WERI-Rb-1 (cell line): Measurements from ENCODE around the gene TTLL1.

ENCODE experiments used
- DNase-seq: peaks from one replicate; pipeline ENCODE4 v3.0.0-alpha.2; 2020
- H3K27ac ChIP-seq: fragments of 250-450 bp; sonication (Bioruptor Pico); 2 replicates; pipeline ENCODE4 v1.5.1; 2020; ENCODE audit warnings: mild to moderate bottlenecking, moderate library complexity
- H3K27me3 ChIP-seq: fragments of 250-450 bp; sonication (Bioruptor Pico); 2 replicates; pipeline ENCODE4 v1.5.1; 2021; ENCODE audit warnings: mild to moderate bottlenecking, low read depth, moderate library complexity; ENCODE audit not compliant: insufficient read depth, severe bottlenecking
- H3K36me3 ChIP-seq: fragments of 250-450 bp; sonication (Bioruptor Pico); 2 replicates; pipeline ENCODE4 v1.5.1; 2020; ENCODE audit warnings: mild to moderate bottlenecking, moderate library complexity
- H3K4me3 ChIP-seq: 2 replicates; pipeline ENCODE4 v1.5.1; 2011; ENCODE audit warnings: low read depth, mild to moderate bottlenecking, control low read depth, low read length
- H3K9me3 ChIP-seq: fragments of 250-450 bp; sonication (Bioruptor Pico); 2 replicates; pipeline ENCODE4 v1.5.1; 2021; ENCODE audit warnings: mild to moderate bottlenecking, moderate library complexity; ENCODE audit not compliant: severe bottlenecking
- CTCF ChIP-seq: IDR thresholded peaks from 2 replicates; pipeline ENCODE4 v1.5.1; 2011; ENCODE audit warnings: low read depth, mild to moderate bottlenecking, control low read depth, inconsistent platforms, low read length

Gene TTLL1

GRCh38 chr22:43077121-43077877, 11.9 kb downstream of the TTLL1 start:
- Histone ChIP-seq H3K4me3 (no peak overlapping the region), H3K36me3 (no peaks in the 10 kb centered on the region), H3K9me3 (no peaks in the 10 kb centered on the region), H3K27ac (peak overlapping the region; percentile 39), H3K27me3 (no peaks in the 10 kb centered on the region)
- TF ChIP-seq CTCF: no peak
- peak; percentile 72 for DNase-seq

GRCh38 chr22:43066844-43067385, 22.3 kb downstream of the TTLL1 start:
- H3K36me3 ChIP-seq: no peaks in the 10 kb centered on the region
- no peak overlapping the region for H3K4me3 ChIP-seq
- H3K9me3 ChIP-seq: no peaks in the 10 kb centered on the region
- no peak for DNase-seq
- H3K27me3 ChIP-seq: no peaks in the 10 kb centered on the region
- TF ChIP-seq CTCF: no peak
- no peak overlapping the region for H3K27ac ChIP-seq

GRCh38 chr22:43066134-43066533, 23.1 kb downstream of the TTLL1 start:
- no peak overlapping the region for H3K27ac ChIP-seq
- no peak for DNase-seq

GRCh38 chr22:43060183-43060582, 29.0 kb downstream of the TTLL1 start:
- H3K27me3 ChIP-seq: no peaks in the 10 kb centered on the region
- peak; percentile 82 for DNase-seq
- no peak overlapping the region for H3K27ac ChIP-seq
- no peaks in the 10 kb centered on the region for H3K36me3 ChIP-seq
- no peaks in the 10 kb centered on the region for H3K9me3 ChIP-seq
- peak; percentile 99 for TF ChIP-seq CTCF
- H3K4me3 ChIP-seq: no peak overlapping the region

More at GRCh38 chr22:43066134-43066533, 23.1 kb downstream of the TTLL1 start:
- H3K9me3 ChIP-seq: no peaks in the 10 kb centered on the region
- no peak for TF ChIP-seq CTCF
- H3K27me3 ChIP-seq: no peaks in the 10 kb centered on the region
- H3K4me3 ChIP-seq: no peak overlapping the region
- no peaks in the 10 kb centered on the region for H3K36me3 ChIP-seq

- no peak for TF ChIP-seq CTCF
- Histone ChIP-seq H3K9me3 (no peaks in the 10 kb centered on the region), H3K27ac (no peak overlapping the region), H3K27me3 (no peaks in the 10 kb centered on the region), H3K36me3 (no peaks in the 10 kb centered on the region), H3K4me3 (no peak overlapping the region)
- DNase-seq: no peak
Measured at GRCh38 chr22:43057641-43058040, 31.6 kb downstream of the TTLL1 start.
